ENCODE results near the gene KPNA3.
"Not testable (repeated sequence)": the region's sequence is repeated elsewhere in the genome, so short reads cannot be mapped to it uniquely, and the experiment has no call there.

The KPNA3 gene

GRCh38 chr13:49739498-49740187 lies 52.8 kb downstream of the KPNA3 start:
- DNase-seq, result no peak

- DNase-seq, result no peak
Observed at GRCh38 chr13:49733181-49733951, 59.1 kb downstream of the KPNA3 start.

DNA sequence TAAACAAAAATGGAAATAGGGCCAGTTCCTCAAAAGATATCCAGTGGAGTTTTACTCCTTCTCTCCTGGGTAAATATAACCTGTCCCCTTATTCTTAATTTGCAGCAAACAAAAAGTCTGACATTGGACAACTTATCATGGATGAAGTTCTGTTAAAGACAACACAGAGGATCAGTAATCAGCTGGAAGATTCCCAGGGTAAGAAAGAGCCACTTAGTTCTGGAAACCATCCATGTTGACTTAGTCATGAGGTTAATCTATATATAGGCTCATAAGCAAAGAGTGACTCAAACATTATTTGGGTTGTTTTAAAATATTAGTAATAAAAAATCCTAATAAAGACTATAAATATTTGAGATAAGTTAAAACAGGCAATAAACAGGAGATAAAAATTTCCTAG lies 60.7 kb downstream of the KPNA3 start:
- DNase-seq, result no peak

DNA sequence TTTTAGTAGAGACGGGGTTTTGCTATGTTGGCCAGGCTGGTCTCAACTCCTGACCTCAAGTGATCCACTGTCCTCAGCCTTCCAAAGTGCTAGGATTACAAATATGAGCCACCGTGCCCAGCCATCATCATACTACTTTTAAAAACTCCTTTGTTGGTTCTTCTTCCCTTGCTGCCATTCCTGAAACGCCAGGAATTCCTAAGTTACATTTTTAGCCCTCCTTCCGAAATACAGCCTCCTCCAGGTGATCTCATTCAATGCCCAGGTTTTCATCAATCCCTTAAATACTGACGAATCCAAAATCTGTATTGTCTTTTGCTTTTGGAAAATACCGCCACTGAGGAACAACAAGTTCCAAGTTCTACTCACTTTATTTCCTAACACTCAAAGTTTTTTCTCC lies 75.9 kb downstream of the KPNA3 start:
- no peak for DNase-seq

GRCh38 chr13:49714757-49715156 lies 77.7 kb downstream of the KPNA3 start:
- no peak for DNase-seq

GRCh38 chr13:49711218-49711863 lies 81.1 kb downstream of the KPNA3 start:
- no peak for DNase-seq

GRCh38 chr13:49704264-49704663 lies 88.2 kb downstream of the KPNA3 start:
- DNase-seq, result not testable (repeated sequence)

GRCh38 chr13:49701491-49701890 lies 91.0 kb downstream of the KPNA3 start:
- no peak for DNase-seq

- no peak for DNase-seq
Observed at GRCh38 chr13:49697468-49697867, 95.0 kb downstream of the KPNA3 start.

- no peak for DNase-seq
Observed at GRCh38 chr13:49694446-49694845, 98.0 kb downstream of the KPNA3 start.

DNA sequence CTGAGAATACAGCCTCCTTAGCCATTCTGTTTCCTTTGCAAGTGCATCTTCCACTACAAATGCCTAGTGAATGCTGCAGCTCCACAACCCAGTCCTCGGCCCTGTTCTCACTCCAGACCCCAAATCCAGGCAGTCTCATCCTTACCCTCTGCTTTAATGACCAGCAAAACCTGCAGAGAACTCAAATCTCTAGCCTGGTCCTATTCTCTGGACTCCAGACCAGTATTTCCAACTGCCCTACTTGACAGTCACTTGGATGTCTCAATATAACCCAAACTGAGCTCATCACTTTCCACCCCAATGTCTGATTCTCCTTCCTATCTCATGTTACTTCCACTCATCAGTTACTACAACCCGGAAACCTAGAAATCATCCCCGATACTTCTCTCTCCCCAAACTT lies 98.6 kb downstream of the KPNA3 start:
- no peak for DNase-seq

DNA sequence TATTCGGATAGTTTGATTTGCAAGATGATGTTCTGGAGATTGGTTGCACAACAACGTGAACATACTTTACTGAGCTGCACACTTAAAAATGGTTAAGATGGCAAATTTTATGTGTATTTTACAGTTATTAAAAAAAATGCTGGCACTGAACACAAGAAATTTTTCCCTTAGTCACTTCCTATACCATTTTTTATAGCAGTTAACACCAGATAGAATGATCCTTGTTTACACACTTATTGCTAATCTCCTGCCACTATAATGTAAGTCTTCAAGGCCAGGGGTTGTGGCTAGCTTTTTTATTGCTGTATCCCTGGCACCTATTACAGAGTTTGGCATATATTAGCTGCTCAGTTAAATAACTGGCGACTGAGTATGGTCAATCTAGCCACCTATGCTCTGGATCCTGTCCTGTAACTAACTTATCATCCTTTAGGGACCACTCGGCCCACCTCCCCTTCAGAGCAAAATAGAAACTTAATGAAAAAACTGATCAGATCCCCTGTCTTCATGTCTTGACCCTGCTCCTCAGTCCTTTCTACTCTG lies 99.2 kb downstream of the KPNA3 start:
- no peak for DNase-seq

DNA sequence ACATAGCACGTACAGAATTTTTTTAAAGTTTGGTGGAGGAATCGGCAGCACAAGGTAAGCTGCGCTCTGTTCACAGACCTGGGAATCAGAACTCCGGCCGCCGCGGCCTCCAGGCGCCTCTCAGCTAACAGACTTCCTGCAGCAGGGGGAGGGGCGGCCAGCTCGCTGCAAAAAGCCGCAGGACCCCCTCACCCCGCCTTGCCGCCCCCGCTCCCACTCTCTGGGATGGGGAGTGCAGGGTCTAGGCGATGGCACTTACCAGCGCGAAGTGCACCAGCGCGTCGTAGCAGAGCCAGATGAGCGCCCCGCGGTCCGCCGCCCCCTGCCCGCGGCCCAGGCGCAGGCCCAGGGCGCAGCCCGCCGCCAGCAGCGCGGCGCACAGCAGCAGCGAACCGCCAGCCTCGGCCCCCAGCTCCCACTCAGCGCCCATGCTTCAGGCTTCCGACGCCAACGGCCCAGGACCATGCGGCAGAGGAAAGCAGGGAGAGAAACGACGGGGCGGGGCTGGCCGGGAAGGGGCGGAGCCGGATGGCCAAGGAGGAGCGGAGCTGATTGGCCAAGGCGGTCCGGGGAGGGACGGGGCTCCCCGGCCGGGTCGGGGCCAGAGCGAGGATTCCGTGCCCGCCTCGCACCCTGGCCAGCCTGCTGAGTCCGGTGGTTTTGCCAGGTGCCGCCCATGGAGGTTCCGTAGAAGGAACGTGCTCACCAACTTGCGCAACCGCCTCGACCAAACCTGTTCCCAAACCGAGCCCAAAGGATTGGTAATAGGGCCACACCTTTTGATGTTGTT lies 101.3 kb downstream of the KPNA3 start, which contains the start of gene EBPL:
Gene EBPL, minus strand, starts transcription at position 492 of the 790 bp plus-strand sequence. Its CDS starts 62 bp downstream, at position 430.
- DNase-seq, result peak; percentile 65 to 86

DNA sequence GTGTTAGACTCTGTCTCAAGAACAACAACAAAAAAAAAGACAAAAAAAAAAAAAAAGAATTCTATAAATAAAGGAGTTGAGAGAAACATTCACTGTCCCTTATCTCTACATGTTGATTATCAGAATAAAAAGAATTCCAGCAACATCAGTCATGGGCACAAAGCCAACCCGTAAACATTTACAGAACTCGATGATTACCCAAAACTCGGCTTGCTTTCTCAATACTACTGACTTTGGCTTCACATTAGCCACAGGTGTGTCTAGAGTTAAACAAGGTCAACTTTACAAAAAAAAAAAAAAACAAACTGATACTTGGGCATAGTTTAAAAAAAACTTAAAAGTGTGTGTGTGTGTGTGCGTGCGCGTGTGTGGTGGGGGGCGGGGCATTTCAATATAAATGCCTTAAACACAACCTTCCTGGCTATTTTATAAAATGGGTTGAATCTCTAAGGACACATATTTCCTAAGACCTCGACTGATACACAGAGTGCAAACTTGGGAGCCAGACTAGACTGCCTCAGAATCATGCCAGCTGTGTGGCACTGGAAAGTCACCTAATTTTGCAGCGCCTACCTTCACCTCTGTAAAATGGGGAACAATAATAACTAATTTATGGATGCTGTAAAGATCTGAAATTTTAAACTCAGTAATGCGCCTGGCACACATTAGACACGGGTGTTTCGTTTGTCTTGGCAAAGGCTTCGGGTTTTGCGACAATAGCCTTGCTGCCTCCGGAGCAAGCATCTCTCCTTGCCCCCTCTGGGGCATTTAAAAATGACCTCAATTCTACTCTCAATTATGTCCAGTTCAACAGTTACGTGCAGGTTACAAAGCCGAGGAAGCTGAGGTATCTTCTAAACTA lies 102.1 kb downstream of the KPNA3 start:
- DNase-seq, result no peak

- DNase-seq, result no peak
Observed at GRCh38 chr13:49683489-49683888, 109.0 kb downstream of the KPNA3 start.

- no peak for DNase-seq
Observed at GRCh38 chr13:49681842-49682435, 110.5 kb downstream of the KPNA3 start.

DNA sequence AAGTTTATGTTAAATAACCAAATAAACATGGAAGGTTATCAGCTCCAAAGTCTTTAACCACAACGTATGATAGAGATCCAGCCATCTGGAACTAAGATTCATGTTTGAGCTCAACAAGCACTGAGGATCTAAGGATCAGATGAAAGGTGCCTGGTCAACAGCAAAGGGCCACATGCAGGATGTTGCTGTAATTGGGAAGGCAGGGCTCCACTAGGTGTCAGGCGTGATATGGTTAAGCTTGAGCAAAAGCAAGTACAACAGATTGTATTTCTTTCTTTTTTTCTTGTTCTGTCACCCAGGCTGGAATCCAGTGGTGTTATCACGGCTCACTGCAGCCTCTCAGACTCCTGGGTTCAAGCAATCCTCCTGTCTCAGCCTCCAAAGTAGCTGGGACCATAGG lies 113.2 kb downstream of the KPNA3 start:
- no peak for DNase-seq

GRCh38 chr13:49678191-49678914 lies 114.1 kb downstream of the KPNA3 start:
- DNase-seq, result no peak

DNA sequence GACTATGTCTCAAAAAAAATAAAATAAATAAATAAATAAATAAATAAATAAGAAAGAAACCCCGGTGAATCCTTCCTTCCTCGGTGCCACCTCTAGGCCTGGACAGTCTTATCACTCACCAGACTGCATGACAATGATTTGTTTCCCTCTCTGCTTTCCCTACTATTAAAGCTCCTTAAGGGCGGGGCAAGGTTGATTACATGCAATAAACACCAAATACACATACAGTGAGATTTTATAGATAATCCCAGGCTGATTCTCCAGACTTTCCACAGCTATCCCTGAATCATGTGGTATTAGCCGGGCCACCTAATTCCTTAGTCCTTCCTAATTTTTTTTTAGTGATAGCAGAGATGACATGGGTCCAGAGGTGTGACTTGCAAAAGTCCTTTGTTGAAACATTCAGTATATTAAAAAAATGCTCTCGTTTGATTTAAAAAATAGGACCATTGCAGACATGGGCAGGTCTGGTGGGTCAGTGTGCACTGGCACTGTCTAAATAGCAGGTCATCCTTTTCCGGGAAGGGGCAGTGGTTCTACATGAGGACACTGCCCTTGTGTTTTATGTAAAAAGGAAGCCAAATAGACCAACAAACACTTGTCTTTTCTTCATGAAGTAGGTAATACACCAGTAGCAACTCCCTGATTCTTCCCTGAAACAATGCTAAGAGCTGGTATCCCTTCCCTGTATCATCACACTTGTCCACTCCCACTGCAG lies 115.7 kb downstream of the KPNA3 start:
- no peak for DNase-seq

DNA sequence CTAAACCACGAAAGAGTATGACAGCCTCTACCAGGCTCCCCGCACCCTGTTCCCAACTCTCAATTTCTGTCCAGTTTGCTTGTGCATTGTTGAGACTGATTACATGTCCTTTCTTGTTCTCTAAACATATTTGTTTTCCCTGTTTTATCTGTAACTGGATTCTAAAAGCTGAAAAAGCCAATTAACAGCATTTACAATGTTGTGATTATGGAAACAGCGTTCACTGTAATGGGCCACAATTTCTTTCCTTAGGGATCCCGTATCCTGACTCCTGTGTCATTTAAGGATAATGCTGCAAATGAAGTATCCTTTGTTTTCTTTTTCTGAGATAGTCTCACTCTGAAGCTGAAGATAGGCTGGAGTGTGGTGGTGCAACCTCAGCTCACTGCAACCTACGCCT lies 121.7 kb downstream of the KPNA3 start:
- no peak for DNase-seq
